ENCODE results near the gene FNDC3A. TPM values are rescaled to one million over a fixed set of nuclear protein-coding genes. Genes with fewer than 3 reads are reported as not detected.

Gene FNDC3A, protein sequence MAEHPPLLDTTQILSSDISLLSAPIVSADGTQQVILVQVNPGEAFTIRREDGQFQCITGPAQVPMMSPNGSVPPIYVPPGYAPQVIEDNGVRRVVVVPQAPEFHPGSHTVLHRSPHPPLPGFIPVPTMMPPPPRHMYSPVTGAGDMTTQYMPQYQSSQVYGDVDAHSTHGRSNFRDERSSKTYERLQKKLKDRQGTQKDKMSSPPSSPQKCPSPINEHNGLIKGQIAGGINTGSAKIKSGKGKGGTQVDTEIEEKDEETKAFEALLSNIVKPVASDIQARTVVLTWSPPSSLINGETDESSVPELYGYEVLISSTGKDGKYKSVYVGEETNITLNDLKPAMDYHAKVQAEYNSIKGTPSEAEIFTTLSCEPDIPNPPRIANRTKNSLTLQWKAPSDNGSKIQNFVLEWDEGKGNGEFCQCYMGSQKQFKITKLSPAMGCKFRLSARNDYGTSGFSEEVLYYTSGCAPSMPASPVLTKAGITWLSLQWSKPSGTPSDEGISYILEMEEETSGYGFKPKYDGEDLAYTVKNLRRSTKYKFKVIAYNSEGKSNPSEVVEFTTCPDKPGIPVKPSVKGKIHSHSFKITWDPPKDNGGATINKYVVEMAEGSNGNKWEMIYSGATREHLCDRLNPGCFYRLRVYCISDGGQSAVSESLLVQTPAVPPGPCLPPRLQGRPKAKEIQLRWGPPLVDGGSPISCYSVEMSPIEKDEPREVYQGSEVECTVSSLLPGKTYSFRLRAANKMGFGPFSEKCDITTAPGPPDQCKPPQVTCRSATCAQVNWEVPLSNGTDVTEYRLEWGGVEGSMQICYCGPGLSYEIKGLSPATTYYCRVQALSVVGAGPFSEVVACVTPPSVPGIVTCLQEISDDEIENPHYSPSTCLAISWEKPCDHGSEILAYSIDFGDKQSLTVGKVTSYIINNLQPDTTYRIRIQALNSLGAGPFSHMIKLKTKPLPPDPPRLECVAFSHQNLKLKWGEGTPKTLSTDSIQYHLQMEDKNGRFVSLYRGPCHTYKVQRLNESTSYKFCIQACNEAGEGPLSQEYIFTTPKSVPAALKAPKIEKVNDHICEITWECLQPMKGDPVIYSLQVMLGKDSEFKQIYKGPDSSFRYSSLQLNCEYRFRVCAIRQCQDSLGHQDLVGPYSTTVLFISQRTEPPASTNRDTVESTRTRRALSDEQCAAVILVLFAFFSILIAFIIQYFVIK
- total RNA-seq, result 38.4 and 48.3 TPM in 2 replicates

DNA sequence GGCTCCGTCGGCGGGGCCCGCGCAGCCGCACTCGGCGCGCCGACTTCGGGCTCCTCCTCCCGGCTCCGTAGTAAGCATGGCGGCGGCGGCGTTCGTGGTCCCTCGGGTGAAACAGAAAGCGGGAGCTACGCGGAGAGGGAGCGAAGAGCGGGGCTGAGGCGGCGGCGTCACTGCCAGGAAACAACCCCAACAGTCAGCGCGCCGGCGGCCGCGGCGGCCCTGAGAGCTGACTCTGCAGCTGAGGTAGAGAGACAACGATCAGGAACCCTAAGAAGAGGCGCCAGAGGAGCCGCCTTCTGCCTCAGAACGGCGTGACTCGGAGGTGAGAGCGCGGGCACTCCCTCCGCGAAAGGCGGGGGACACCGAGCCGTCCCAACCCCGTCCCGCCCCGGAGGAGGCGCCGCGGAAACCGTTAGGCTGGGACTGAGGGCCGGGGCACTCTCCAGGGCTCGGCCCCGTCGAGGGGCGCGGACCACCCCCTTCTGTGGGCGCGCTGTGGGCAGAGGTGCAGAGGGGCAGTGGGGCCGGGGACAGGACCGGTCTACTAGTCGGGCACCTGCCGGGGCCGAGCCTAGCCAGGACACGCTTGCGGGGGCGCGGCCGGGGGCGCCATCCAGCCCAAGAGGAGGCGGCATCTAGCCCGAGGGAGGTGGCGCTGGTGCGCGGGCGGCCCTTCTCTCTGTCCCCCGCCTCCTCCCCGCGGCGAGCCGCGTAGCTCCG is at the start of gene FNDC3A:
TSS of gene FNDC3A (plus strand) at position 57 of the 720 bp plus-strand sequence. CDS start 30,279 bp downstream, outside the sequence.
- DNase-seq (ENCODE audit: low read depth in 2 of 2), result peak; percentile 45 to 85

DNA sequence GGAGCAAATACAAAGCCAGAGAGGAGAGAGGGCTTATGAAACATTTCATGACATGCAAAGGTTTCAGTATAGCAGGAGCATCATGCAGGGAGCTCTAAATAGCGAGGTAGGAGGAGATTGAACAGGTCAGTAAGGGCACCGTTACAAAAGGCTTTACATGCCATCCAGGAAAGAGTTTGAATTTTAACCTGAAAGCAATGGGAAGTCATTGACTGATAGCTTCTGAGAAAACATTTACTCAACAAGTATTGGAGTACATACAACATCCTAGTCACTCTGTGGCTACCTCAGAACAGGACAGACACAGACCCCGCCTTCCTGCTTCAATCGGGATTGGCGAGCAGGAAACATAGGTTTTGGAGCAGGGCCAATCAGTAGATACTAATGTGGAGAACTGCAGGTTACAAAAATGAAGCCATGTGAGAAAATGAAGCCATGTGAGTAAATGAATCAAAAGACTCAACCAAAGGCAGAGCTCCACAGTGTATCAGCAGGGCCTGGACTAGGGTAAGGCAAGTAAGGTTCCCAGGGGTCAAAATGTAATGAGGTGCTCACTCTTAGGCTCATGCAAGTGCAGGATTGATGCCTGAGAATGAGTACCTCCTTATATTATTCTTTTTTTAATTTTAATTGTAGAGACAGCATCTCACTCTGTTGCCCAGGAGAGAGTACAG is 46.8 kb upstream of the FNDC3A start:
- no peak for DNase-seq (ENCODE audit: low read depth in 2 of 2)

DNA sequence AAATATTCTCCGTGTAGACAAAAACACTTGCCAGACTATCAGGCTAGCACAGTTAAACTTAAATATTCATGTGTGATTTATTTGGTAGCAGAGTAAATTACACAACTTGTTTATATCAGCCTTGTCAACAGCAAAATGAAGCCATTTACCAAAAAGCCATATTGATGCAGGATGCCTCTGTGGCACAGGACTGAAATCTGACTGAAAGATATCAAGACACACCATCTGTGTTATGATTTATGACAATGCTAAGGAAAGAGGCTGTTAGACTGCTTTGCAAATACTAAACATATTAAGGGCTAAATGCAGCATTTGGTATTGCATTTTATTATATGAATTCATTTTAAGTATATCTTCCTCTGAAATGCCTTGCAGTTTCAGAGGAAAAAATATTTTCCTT is 44.8 kb upstream of the FNDC3A start:
- DNase-seq (ENCODE audit: low read depth in 2 of 2), result no peak

DNA sequence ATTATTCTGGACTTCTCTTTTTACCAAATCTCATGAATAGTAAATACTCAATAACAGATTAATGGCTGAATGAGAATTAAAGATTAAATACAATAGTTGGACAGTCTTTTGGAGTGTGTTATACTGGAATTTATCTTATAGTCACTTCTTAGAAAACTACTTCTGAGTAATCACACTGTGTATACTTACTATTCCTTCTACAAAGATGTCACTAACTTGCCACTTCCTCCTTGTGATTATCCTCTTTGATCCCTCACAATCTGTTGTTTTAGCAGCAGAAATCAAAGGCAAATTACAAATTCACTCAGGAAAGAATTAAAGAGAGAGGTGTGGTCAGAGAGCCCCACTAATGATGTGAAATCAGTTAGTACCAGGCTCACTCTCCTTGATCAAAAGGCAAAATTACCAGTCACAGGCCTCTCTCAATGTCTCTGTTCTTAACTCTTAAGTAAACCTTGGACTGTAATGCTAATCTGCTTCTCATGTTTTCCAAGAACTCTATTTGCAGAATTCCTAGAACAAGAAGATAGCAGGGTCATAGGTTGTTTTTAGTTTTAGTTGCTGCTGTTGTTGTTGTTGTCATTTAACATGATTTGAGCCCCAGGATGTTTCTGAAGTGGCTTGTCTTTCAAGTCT is 37.3 kb upstream of the FNDC3A start:
- no peak for DNase-seq (ENCODE audit: low read depth in 2 of 2)

DNA sequence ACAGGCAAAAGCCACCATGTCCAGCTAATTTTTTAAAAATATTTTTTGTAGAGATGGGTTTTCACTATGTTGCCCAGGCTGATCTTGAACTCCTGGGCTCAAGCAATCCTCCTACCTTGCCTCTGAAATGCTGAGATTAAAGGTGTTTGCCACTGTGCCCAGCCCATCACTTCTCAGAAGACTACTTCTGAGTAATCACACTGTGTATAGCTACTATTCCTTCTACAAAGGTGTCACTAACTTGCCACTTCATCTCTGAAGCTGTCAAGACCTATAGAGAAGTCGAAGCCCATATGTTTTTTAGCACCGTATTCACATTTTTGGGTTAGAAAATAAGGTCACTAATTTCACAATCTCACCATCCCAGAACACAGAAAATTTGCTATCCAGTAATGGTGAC is 36.0 kb upstream of the FNDC3A start:
- no peak for DNase-seq (ENCODE audit: low read depth in 2 of 2)

DNA sequence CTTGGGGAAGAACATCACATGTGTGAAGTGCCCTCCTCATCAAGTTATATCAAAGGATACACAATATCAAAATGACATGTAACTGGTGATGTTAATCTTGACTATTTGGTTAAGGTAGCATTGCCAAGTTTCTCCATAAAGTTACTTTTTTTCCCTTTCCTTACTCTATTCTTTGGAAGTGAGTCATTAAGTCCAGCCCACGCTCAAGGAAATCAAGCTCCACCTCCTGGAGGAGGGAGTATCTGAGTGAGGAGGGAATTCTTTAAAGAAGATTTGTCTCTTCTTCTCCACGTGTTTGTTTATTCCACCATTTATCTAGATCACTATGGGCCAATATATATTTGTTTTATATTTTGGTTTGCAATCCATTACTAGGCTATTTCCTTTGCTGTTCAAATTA is 33.6 kb upstream of the FNDC3A start:
- DNase-seq (ENCODE audit: low read depth in 2 of 2), result peak in 1 of 2 donors; percentile 16

DNA sequence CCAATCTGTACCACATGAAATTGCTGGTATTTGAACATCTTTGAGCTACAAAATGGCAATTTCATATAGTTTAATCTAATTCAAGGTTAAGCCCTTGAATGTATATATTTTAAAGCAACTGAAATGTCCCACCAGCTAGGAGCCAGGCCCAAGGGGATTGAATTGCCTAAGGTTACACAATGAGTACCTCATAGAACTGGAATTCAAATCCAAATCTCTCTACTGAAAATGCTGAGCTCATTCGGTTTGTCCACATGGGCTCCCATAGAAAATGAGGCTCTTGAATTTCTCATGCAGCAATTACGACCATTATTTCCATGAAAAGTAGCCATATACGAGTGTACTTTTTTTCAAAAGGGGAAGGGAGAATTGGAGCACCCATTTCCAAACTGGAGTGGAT is 31.5 kb upstream of the FNDC3A start:
- no peak for DNase-seq (ENCODE audit: low read depth in 2 of 2)

DNA sequence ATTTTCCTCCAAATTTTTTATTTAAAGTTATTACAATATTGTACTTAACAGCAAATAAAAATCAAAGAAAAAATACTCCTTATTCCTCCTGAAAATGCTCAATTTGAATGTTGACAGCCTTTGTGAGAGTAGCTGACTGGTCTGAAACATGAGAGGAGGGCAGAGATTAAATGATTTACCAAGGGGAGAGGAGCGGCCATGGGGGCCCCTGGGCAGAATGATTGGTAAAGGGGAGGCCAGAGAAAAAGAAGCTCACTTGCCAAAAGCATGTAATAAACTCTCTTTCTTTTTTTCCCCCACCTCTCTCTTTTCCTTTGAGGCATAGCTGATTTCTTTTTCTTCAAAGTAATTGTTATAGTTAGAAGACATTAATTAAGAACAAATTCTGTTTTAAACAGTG is 30.1 kb upstream of the FNDC3A start:
- no peak for DNase-seq (ENCODE audit: low read depth in 2 of 2)

DNA sequence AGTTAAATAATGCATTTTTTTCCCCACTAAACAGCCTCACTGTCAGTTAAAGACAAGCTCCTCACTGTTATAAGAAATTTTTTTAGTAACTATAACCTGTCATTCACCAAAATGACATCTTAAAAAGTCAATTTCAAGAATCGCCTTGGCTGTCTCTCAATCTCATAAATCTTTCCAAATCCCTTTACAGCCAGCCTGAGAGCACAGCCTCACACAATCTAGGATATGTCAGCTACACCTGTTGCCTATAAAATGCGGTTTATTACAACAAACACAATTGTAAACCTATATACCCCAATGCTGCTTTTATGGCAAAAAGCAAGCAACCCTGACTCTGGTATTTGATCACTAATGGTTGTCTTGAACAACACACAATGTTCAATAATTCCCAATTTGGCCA is 29.5 kb upstream of the FNDC3A start:
- DNase-seq (ENCODE audit: low read depth in 2 of 2), result no peak

DNA sequence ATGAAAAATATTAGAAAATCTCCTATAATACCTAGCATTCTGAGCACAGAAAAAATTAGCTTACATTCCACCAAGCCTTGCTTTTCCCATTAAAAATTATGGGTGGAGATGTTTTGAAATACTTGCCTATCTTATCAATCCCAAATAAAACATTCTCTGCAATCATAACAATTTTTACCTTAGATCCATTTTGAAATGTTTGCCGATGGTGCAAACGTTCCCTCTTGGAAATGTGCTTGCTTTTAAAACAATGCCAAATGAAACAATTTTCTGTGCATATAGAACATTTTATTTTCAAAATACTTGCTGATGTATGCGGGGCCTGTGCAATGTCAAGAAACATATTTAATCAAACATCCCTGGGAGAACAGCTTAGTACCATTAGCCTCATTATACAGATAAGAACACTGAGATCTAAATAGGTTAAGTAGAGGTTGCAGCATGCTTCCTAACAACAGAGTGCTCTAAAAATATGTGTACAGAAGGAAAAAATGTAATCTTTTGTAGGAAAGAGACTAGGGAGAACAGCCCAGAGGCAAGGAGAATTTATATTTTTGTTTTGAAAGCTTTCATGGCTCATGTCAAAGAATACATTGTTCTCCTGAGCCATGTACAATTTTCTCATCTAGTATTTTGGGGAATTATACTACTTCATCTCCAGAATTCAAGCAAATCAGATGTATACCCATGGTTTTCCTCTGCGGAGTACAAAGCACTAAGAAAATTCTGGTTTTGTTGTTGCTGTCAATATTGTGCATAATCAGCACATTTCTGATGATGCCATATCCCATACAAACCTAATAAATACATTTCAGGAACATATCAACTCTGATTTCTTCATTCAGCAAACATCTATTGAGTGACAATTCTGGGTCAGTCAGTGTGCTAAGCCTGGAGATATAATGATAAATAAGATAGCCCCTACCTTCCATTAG is 25.9 kb upstream of the FNDC3A start:
- no peak for DNase-seq (ENCODE audit: low read depth in 2 of 2)

DNA sequence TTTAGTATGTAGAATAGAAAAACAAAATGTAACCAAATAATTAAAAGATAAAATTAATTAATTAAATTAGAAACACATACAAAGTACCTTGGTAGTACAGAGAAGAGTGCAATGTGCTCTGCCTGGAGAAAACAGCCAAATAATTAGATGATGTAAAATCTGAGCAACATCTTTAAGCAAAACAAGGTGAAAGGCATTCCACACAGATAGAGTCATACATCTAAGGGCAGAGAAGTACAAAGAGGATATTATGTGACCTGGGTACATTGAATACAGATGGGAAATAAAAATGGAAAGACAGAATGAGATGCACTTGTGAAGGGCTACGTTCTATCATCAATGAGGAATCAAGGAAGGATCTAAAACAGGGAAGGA is 25.2 kb upstream of the FNDC3A start:
- no peak for DNase-seq (ENCODE audit: low read depth in 2 of 2)

DNA sequence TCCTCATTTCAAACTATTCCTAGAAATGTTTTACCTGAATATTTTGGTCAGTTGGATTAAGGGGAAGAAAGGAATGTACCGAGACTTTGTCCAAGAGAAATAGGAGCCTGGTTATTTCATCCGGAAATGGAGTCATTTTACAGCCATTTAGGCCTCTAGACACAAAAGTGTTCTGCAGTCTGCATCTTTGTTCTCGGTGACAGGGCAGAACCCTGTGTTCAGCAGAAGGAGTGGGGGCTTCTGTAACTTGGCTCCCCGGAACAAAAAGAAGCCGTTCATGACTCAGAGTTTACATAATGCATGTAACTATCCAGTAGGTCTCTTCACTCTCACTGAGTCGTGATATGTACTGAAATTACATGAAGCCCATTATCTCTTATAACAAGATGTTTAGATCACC is 21.6 kb upstream of the FNDC3A start:
- DNase-seq (ENCODE audit: low read depth in 2 of 2), result peak in 1 of 2 donors; percentile 5

DNA sequence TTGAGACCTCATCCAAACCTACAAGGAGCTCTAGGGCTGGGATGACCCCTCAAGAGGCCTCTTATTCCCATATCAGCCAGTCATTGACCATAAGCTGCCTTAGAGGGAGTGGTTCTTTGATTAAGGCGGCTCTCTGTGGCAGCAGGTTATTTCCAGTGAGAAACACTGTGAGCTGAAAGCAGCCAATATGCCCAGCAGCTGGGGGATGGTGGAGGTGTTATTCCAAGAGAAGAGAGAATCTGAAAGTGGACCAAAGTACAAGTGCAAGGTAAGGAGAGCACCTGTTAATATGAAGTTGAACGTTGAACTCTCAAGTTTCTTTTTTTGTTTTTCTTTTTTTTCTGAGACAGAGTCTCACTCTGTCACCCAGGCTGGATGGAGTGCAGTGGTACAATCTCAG is 20.2 kb upstream of the FNDC3A start:
- no peak for DNase-seq (ENCODE audit: low read depth in 2 of 2)

DNA sequence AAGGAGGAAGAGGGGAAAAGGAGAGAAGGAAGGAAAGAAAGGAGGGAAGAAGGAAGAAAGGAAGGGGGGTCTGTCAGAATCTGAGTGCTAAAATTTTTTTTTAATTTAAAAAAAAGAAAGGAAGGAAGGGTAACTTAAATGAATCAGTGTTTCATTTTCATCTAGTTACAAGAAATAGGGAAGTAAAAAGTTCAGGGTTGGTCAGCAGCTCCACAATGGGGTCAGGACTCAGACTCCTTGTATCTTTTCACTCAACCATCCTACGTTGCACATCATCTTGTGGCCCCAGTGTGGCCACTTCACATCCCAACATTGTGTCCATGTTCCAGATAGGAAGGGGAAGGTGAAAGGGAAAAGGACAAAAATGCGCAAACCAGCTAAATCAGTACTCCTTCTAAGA is 14.3 kb upstream of the FNDC3A start:
- no peak for DNase-seq (ENCODE audit: low read depth in 2 of 2)

DNA sequence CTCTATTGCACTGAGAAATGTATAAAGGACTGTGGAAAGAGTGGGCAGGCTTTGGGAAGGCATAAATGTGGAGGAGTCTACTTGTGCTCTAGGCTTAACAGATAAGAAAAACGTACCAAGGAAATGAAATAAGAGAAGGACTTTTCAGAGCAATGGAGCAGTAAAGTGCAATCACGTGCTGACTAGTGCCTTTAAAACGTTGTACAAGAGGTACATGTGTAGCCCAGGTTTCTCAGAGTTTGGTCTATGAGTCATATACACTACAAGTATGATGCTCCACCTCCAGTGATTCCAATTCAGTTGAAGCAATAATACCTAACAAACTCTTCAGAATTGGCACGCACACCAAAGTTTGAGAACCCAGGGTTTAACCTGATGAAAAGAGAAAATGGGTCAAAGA is 13.4 kb upstream of the FNDC3A start:
- DNase-seq (ENCODE audit: low read depth in 2 of 2), result no peak

DNA sequence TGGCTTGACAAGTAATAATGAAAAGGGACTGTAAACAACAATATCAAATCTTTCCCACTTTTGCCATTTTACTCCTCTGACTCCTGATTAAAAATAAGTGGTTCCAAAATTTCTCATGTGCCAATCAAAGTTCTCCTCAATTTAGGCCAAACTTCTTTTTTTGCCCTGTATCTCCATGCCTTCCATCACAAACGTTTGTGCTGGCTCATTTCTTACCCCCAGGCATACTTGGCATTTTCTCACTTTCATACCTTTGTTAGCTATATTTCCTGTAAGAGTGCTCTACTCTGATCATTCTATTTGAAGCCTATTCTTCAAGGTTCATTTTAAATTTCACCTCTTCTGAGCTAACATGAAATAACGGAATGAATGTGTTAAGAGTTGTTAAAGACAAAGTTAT is 10.0 kb upstream of the FNDC3A start:
- DNase-seq (ENCODE audit: low read depth in 2 of 2), result no peak

DNA sequence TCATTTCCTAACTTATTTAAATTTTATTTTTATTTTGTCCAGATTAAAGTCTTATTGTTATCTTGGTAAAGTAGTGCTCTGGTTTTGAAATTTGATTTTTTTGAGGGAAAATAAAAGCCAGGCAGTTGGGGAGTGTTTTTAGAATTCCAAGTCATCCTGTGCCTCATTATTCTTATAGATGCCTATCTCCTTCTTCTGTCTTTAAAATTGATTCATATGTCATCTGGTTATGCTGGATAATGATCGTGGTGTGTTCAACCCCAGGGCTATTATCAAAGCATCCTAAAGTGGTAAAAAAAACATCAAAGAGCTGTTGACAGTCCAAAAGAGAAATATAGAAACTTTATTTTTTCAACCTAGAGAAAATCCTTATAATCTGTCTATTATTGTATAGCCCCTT is 6.0 kb upstream of the FNDC3A start:
- no peak for DNase-seq (ENCODE audit: low read depth in 2 of 2)

DNA sequence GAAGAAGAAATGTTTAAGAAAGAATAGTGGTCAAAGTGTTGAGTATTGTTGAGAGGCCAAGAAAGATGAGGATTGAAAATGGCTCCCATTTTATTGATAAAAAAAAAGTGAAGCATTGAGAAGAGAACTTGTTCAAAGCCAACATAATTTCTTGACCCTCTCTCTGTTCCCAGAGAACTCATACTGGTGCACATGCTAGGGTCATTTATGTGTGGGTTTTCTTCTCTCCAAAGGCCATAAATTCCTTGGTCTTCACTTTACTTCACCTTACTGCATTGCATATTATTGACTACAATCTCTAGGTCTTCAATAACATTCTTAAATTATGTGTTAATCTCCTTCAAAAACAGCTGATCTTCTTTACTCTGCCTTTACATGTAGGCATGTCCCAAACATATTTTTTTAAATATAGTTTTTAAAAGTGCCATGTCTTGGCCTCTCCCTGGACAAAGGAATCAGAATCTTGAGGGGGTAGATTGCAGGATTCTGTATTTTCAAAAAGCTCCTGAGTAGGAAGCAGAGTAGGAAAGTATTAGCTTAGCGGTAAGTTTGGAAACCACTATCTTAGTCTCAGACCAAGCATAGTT is 1.8 kb upstream of the FNDC3A start:
- no peak for DNase-seq (ENCODE audit: low read depth in 2 of 2)
